ENCODE measurements around the gene TCF25.
"Not testable (repeated sequence)": the region's sequence is repeated elsewhere in the genome, so short reads cannot be mapped to it uniquely, and the experiment has no call there.

TCF25 gene

GRCh38 chr16:89873109-89873971 is at the start of gene TCF25:
TSS of gene TCF25 (plus strand) at chr16:89873592. CDS start at chr16:89873668, 76 bp downstream.
- TF ChIP-seq, protein P1, sequence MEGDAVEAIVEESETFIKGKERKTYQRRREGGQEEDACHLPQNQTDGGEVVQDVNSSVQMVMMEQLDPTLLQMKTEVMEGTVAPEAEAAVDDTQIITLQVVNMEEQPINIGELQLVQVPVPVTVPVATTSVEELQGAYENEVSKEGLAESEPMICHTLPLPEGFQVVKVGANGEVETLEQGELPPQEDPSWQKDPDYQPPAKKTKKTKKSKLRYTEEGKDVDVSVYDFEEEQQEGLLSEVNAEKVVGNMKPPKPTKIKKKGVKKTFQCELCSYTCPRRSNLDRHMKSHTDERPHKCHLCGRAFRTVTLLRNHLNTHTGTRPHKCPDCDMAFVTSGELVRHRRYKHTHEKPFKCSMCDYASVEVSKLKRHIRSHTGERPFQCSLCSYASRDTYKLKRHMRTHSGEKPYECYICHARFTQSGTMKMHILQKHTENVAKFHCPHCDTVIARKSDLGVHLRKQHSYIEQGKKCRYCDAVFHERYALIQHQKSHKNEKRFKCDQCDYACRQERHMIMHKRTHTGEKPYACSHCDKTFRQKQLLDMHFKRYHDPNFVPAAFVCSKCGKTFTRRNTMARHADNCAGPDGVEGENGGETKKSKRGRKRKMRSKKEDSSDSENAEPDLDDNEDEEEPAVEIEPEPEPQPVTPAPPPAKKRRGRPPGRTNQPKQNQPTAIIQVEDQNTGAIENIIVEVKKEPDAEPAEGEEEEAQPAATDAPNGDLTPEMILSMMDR (IDR thresholded peaks at IDR 0.05; ENCODE audit: low read length, missing control alignments) = no peak
- peak within 1 kb of the TSS; percentile 91 for H3K4me3 ChIP-seq (replicated peaks; ENCODE audit: low read depth, low read length)
- peak; percentile 87 for DNase-seq (ENCODE audit: low read depth)

DNA sequence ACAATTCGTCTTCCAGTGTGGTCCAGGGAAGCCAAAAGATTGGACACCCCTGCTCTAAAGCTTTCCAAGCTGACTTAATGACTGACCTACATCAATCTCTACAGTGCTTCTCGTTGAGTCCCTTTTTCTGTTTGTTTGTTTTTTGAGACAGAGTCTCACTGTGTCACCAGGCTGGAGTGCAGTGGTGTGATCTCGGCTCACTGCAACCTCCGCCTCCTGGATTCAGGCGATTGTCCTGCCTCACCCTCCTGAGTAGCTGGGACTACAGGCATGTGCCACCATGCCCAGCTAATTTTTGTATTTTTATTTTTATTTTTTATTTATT is 49.6 kb upstream of the TCF25 start:
- H3K4me3 ChIP-seq (replicated peaks; ENCODE audit: low read depth, low read length); DNase-seq (ENCODE audit: low read depth): not testable (repeated sequence)

GRCh38 chr16:89826531-89827382 is 46.6 kb upstream of the TCF25 start:
- no peak overlapping the region for H3K4me3 ChIP-seq (replicated peaks; ENCODE audit: low read depth, low read length)
- DNase-seq (ENCODE audit: low read depth) = no peak
- TF ChIP-seq, protein P1 (IDR thresholded peaks at IDR 0.05; ENCODE audit: low read length, missing control alignments) = no peak

GRCh38 chr16:89827383-89828198 is 45.8 kb upstream of the TCF25 start:
- peak; percentile 74 for DNase-seq (ENCODE audit: low read depth)
- TF ChIP-seq, protein P1 (IDR thresholded peaks at IDR 0.05; ENCODE audit: low read length, missing control alignments) = no peak
- peak overlapping the region; percentile 58 for H3K4me3 ChIP-seq (replicated peaks; ENCODE audit: low read depth, low read length)

GRCh38 chr16:89828199-89828869 is 45.1 kb upstream of the TCF25 start, which contains the start of gene SPIRE2:
TSS of gene SPIRE2 (plus strand) at chr16:89828475. CDS start at chr16:89828551, 76 bp downstream.
- peak within 1 kb of the TSS; percentile 58 for H3K4me3 ChIP-seq (replicated peaks; ENCODE audit: low read depth, low read length)
- TF ChIP-seq, protein P1 (IDR thresholded peaks at IDR 0.05; ENCODE audit: low read length, missing control alignments) = no peak
- DNase-seq (ENCODE audit: low read depth) = peak; percentile 76

DNA sequence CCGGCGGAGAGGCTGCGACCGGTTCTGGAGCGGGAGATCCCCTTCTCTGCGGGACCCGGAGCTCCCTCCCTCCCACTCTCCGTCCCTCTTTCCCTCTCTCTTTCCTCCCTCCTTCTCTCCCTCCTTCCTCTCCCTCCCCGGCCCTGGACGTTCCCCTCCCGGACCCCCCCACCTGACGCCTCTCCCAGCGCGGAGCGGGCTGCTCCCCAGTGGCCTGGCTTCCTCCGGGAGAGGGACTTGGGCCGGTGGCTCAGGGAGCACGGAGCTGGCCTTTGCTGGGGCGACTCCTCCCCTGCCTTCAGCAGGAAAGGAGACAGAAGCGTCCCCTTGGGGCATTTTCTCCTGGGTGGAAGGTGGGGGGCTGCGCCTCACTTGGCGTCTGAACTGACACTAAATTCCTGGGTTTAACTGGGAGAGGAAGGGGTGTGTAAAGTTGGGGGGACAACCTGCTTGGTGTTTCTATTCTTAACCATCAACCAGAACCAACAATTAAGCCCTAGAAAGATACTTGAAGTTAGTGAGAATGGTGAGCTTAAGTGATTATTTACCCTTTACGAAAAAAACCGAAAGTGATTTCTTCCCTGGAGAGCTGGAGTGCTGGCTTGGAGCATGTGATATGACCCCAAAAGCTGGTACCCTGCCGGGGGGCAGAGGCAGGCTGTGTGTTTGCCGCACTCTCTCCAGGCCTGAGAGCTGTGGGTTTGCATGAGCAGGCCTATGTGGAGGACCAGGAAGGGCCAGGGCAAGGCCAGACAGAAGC is 44.3 kb upstream of the TCF25 start:
- no peak for DNase-seq (ENCODE audit: low read depth)
- peak overlapping the region; percentile 49 for H3K4me3 ChIP-seq (replicated peaks; ENCODE audit: low read depth, low read length)
- TF ChIP-seq, protein P1 (IDR thresholded peaks at IDR 0.05; ENCODE audit: low read length, missing control alignments) = no peak

All from fibroblast of pulmonary artery (primary cell).